HepG2 (cell line): ENCODE results near the gene ADARB1. TPM values are rescaled to one million over a fixed set of nuclear protein-coding genes. Genes with fewer than 3 reads are reported as not detected.

Experiments
- ATAC-seq: fragments of 200-7000 bp; cut with Tn5 transposase; 3 replicates; pipeline ENCODE4 v1.9.1; 2020; ENCODE audit warnings: mild to moderate bottlenecking, moderate library complexity
- BruUV-seq: library from RNA; stranded (reverse); fragments of 400-500 nt; replicated peaks from 2 replicates; lab custom pipeline; 2021; lab: Mats Ljungman, UMichigan
- CTCF ChIA-PET: fragments of 300-600 bp; formaldehyde crosslinking; extraction: SDS; loops from one replicate; lab custom pipeline; 2021; ENCODE audit warnings: low total read pairs, inconsistent platforms, low intra/inter-chr PET ratio; lab: Yijun Ruan, JAX
- POLR2A ChIA-PET: fragments of 350-600 bp; sonication (Branson Sonifier 250); formaldehyde crosslinking; loops from one replicate; lab custom pipeline; 2020; ENCODE audit warnings: antibody characterized with exemption, inconsistent platforms; lab: Yijun Ruan, JAX
- DNase-seq: peaks from one replicate; pipeline ENCODE4 v3.0.0-alpha.2; 2015; ENCODE audit warnings: low spot score
- FAIRE-seq: peaks from 3 replicates; lab custom pipeline; 2011; peaks lifted over from hg19 to GRCh38; lab: Jason Lieb, UNC
- H2AFZ ChIP-seq: one replicate; pipeline ENCODE4 v1.6.1; 2011; ENCODE audit warnings: low read length, inconsistent platforms
- H3K27ac ChIP-seq: fragments of 300-600 bp; 3 replicates; pipeline ENCODE4 v1.8.0; 2011; ENCODE audit warnings: mixed run types, mild to moderate bottlenecking, mixed read lengths, low read length, inconsistent platforms; ENCODE audit not compliant: insufficient read depth; ENCODE audit errors: extremely low read length
- H3K27me3 ChIP-seq, 2 experiments: fragments of 200-600 bp in 1 of 2; 2 replicates in 1 of 2; 3 replicates in 1 of 2; pipeline versions ENCODE4 v1.6.0 to v1.8.0; 2011; ENCODE audit warnings: low read length in 2 of 2, mild to moderate bottlenecking in 2 of 2, moderate library complexity in 2 of 2, inconsistent platforms in 1 of 2; ENCODE audit not compliant: insufficient read depth in 2 of 2, control insufficient read depth in 1 of 2
- H3K36me3 ChIP-seq, 2 experiments: fragments of 200-600 bp in 1 of 2; replicated peaks in 1 of 2; 2 replicates in 1 of 2; 3 replicates in 1 of 2; pipeline versions ENCODE4 v1.5.1 to v1.8.0; 2011; ENCODE audit warnings: low read length in 2 of 2, inconsistent platforms in 1 of 2; ENCODE audit not compliant: insufficient read depth in 2 of 2, control insufficient read depth in 1 of 2
- H3K4me1 ChIP-seq: 2 replicates; pipeline ENCODE4 v1.5.1; 2012; ENCODE audit warnings: low read length, inconsistent platforms; ENCODE audit not compliant: insufficient read depth
- H3K4me2 ChIP-seq: 2 replicates; pipeline ENCODE4 v1.6.0; 2011; ENCODE audit warnings: low read depth, low read length, inconsistent platforms
- H3K4me3 ChIP-seq, 3 experiments: fragments of 200-600 bp in 1 of 3; sonication (generic), shearing (Covaris generic) in 1 of 3; replicated peaks in 1 of 3; 2 replicates each; pipeline ENCODE4 v1.5.1; 2011 to 2016; ENCODE audit warnings: low read length in 3 of 3, inconsistent platforms in 2 of 3, low read depth in 2 of 3, mild to moderate bottlenecking in 2 of 3, control low read depth in 1 of 3, mixed read lengths in 1 of 3; ENCODE audit not compliant: insufficient read depth in 1 of 3
- H3K79me2 ChIP-seq: one replicate; pipeline ENCODE4 v1.6.1; 2011; ENCODE audit warnings: low read length, inconsistent platforms; ENCODE audit not compliant: insufficient read depth
- H3K9ac ChIP-seq: 2 replicates; pipeline ENCODE4 v1.6.0; 2011; ENCODE audit warnings: mild to moderate bottlenecking, low read depth, low read length, inconsistent platforms; ENCODE audit not compliant: insufficient read depth
- H3K9me3 ChIP-seq: 2 replicates; pipeline ENCODE4 v1.5.1; 2012; ENCODE audit warnings: mild to moderate bottlenecking, low read length
- H4K20me1 ChIP-seq: 2 replicates; pipeline ENCODE4 v1.6.0; 2011; ENCODE audit warnings: inconsistent platforms, mild to moderate bottlenecking, low read length, moderate library complexity; ENCODE audit not compliant: insufficient read depth
- HIVEP1 ChIP-seq: sonication (generic); formaldehyde crosslinking; IDR thresholded peaks from 2 replicates; pipeline ENCODE4 v1.4.0; 2020; ENCODE audit warnings: mild to moderate bottlenecking, missing genetic modification reagents
- KLF12 ChIP-seq: sonication (generic); formaldehyde crosslinking; IDR thresholded peaks from 2 replicates; pipeline ENCODE4 v1.4.0; 2020; ENCODE audit warnings: missing genetic modification reagents, borderline replicate concordance
- NRL ChIP-seq: sonication (generic); formaldehyde crosslinking; IDR thresholded peaks from 2 replicates; pipeline ENCODE4 v1.5.0; 2020; ENCODE audit warnings: missing genetic modification reagents, mild to moderate bottlenecking, moderate library complexity, borderline replicate concordance
- SIN3B ChIP-seq: fragments of 150-350 bp; IDR thresholded peaks from 2 replicates; pipeline ENCODE4 v1.6.1; 2014; ENCODE audit warnings: low read length
- SPEN ChIP-seq: sonication (generic); formaldehyde crosslinking; IDR thresholded peaks from 2 replicates; pipeline ENCODE4 v1.5.1; 2020; ENCODE audit warnings: low read depth, mild to moderate bottlenecking, missing genetic modification reagents
- SYNCRIP ChIP-seq: fragments of 200-400 bp; formaldehyde crosslinking; IDR thresholded peaks from 2 replicates; pipeline ENCODE4 v1.6.1; 2018; ENCODE audit warnings: mild to moderate bottlenecking, low read depth, low read length; ENCODE audit not compliant: insufficient read depth
- ZFX ChIP-seq: sonication (generic); formaldehyde crosslinking; IDR thresholded peaks from 2 replicates; pipeline ENCODE4 v1.4.0; 2020; ENCODE audit warnings: mild to moderate bottlenecking, low read depth, missing genetic modification reagents, moderate library complexity
- ZNF484 ChIP-seq: sonication (generic); formaldehyde crosslinking; IDR thresholded peaks from 2 replicates; pipeline ENCODE4 v1.5.1; 2020; ENCODE audit warnings: mild to moderate bottlenecking, low read depth, missing genetic modification reagents, borderline replicate concordance
- ZNF550 ChIP-seq: sonication (generic); formaldehyde crosslinking; IDR thresholded peaks from 2 replicates; pipeline ENCODE4 v1.4.0; 2020; ENCODE audit warnings: mild to moderate bottlenecking, missing genetic modification reagents, borderline replicate concordance
- WGBS: methylation state at CpG from one replicate; pipeline ENCODE4 v1.1.6; 2017; ENCODE audit warnings: low lambda C conversion rate; 5-methylcytosine and 5-hydroxymethylcytosine counted together
- in situ Hi-C: cut with HindIII; loops from 2 replicates; pipeline ENCODE4 v1.10.0; 2017; ENCODE audit warnings: low pct_unique_long_range_greater_than_20kb; ENCODE audit not compliant: extremely low pct_ligation_motif_present
- intact Hi-C: fragments of 100-400 bp; cut with micrococcal nuclease; formaldehyde crosslinking; loops from one replicate; pipeline ENCODE4 v1.10.0; 2022; ENCODE audit not compliant: unreplicated experiment
- polyA plus RNA-seq, 8 experiments: library from polyadenylated mRNA; depleted of rRNA in 3 of 8; stranded (reverse) in 7 of 8; unstranded in 1 of 8; fragments of >200 nt; fragmentation: Illumina TruSeq in 4 of 8; extraction: Trizol in 4 of 8; gene quantifications; 2 replicates each; pipeline versions ENCODE4 v1.2.1 to v1.2.3, GENCODE V29; 2011 to 2016; ENCODE audit warnings: low read depth in 4 of 8, missing spikeins in 1 of 8, mixed read lengths in 1 of 8; ENCODE audit not compliant: insufficient read depth in 1 of 8
- total RNA-seq, 5 experiments: library from RNA; depleted of rRNA; stranded (reverse); fragments of >200 nt; fragmentation: Illumina TruSeq; extraction: Trizol; gene quantifications; 2 replicates each; pipeline ENCODE4 v1.2.3, GENCODE V29; 2016; ENCODE audit warnings: low read depth in 1 of 5

The ADARB1 gene
- total and polyA plus RNA-seq, 2 of the 13 experiments (the other 11 are each of a cell fraction or from before 2014, with no cell fraction given): 6.6 to 10.0 TPM

- ChIA-PET CTCF (no interaction called here), POLR2A (no interaction called here)
- H3K79me2 ChIP-seq: peaks cover 2% of the 10 kb centered on the region
- ATAC-seq: no peak
- no peaks in the 10 kb centered on the region for H3K27me3 ChIP-seq
- peaks cover 0 to 9% of the 10 kb centered on the region in 2 experiments; a peak in 1 of 5 replicates for H3K36me3 ChIP-seq
- FAIRE-seq: no peak
- H3K4me2 ChIP-seq: no peak overlapping the region
- 97% methylated on average over 15 of the region's 15 CpGs for WGBS
- DNase-seq: no peak
- no peak for TF ChIP-seq ZNF484
- no peak for TF ChIP-seq NRL (CRISPR knock-in tag)
- no peak for TF ChIP-seq KLF12 (CRISPR knock-in tag)
- no peak for TF ChIP-seq ZNF550 (CRISPR knock-in tag)
- TF ChIP-seq SPEN (CRISPR knock-in tag): no peak
- TF ChIP-seq HIVEP1: no peak
- TF ChIP-seq SYNCRIP: no peak
- TF ChIP-seq SIN3B: no peak
- no peak for TF ChIP-seq ZFX
- BruUV-seq: no TSS peak
- H3K9ac ChIP-seq: no peak overlapping the region
- H3K4me3 ChIP-seq: no peak overlapping the region
- 0 out of 2 replicates have a peak, but pooled peaks cover 7% of the 10 kb centered on the region for H3K4me1 ChIP-seq
- no peak overlapping the region for H3K27ac ChIP-seq
- H4K20me1 ChIP-seq: no peaks in the 10 kb centered on the region; the same call in 1 of the 2 replicates
- no peak overlapping the region for H2AFZ ChIP-seq
- in situ Hi-C loops (no loop called here), intact Hi-C loops (no loop called here)
- no peaks in the 10 kb centered on the region for H3K9me3 ChIP-seq
Observed at GRCh38 chr21:45086337-45086958, 12.1 kb downstream of the ADARB1 start.
